Measurements from ENCODE around the gene LMAN1L.

Gene LMAN1L

GRCh38 chr15:74791007-74791406 is 21.6 kb upstream of the LMAN1L start:
- H3K4me3 ChIP-seq (ENCODE audit: low read depth, low read length) = peak overlapping the region; percentile 18
- TF ChIP-seq MAX (IDR thresholded peaks at IDR 0.05; ENCODE audit: low read depth, low read length) = no peak
- no peak for TF ChIP-seq POLR2A (IDR thresholded peaks at IDR 0.05; ENCODE audit: extremely low read depth, insufficient read length)
- DNase-seq (ENCODE audit: low read depth) = no peak

GRCh38 chr15:74791667-74792066 is 21.0 kb upstream of the LMAN1L start:
- DNase-seq (ENCODE audit: low read depth) = no peak
- H3K4me3 ChIP-seq (ENCODE audit: low read depth, low read length) = no peak overlapping the region
- TF ChIP-seq MYC (IDR thresholded peaks at IDR 0.05; ENCODE audit: low read depth, low read length) = no peak

- no peak for DNase-seq (ENCODE audit: low read depth)
- H3K4me3 ChIP-seq (ENCODE audit: low read depth, low read length) = no peak overlapping the region
- TF ChIP-seq MYC (IDR thresholded peaks at IDR 0.05; ENCODE audit: low read depth, low read length) (no peak), CTCF (IDR thresholded peaks at IDR 0.05; ENCODE audit: low read depth, low read length) (no peak), POLR2A (IDR thresholded peaks at IDR 0.05; ENCODE audit: extremely low read depth, insufficient read length) (no peak), MAX (IDR thresholded peaks at IDR 0.05; ENCODE audit: low read depth, low read length) (no peak)
Observed at GRCh38 chr15:74792227-74793016, 20.2 kb upstream of the LMAN1L start.

- peak; percentile 66 for DNase-seq (ENCODE audit: low read depth)
- H3K4me3 ChIP-seq (ENCODE audit: low read depth, low read length) = no peak overlapping the region
- no peak for TF ChIP-seq MYC (IDR thresholded peaks at IDR 0.05; ENCODE audit: low read depth, low read length)
- no peak for TF ChIP-seq POLR2A (IDR thresholded peaks at IDR 0.05; ENCODE audit: extremely low read depth, insufficient read length)
- TF ChIP-seq MAX (IDR thresholded peaks at IDR 0.05; ENCODE audit: low read depth, low read length) = 0 out of 2 replicates have a peak, but pooled peaks have one; percentile 24
- TF ChIP-seq CTCF (IDR thresholded peaks at IDR 0.05; ENCODE audit: low read depth, low read length) = peak; percentile 29
Observed at GRCh38 chr15:74793135-74794028, 19.3 kb upstream of the LMAN1L start.

GRCh38 chr15:74794248-74794969 is 18.2 kb upstream of the LMAN1L start:
- no peak for DNase-seq (ENCODE audit: low read depth)
- no peak overlapping the region for H3K4me3 ChIP-seq (ENCODE audit: low read depth, low read length)
- TF ChIP-seq CTCF (IDR thresholded peaks at IDR 0.05; ENCODE audit: low read depth, low read length) = no peak
- no peak for TF ChIP-seq MYC (IDR thresholded peaks at IDR 0.05; ENCODE audit: low read depth, low read length)
- no peak for TF ChIP-seq MAX (IDR thresholded peaks at IDR 0.05; ENCODE audit: low read depth, low read length)
- TF ChIP-seq POLR2A (IDR thresholded peaks at IDR 0.05; ENCODE audit: extremely low read depth, insufficient read length) = no peak

- TF ChIP-seq MYC (IDR thresholded peaks at IDR 0.05; ENCODE audit: low read depth, low read length) (no peak), MAX (IDR thresholded peaks at IDR 0.05; ENCODE audit: low read depth, low read length) (no peak), POLR2A (IDR thresholded peaks at IDR 0.05; ENCODE audit: extremely low read depth, insufficient read length) (no peak), CTCF (IDR thresholded peaks at IDR 0.05; ENCODE audit: low read depth, low read length) (no peak)
- no peak for DNase-seq (ENCODE audit: low read depth)
- no peak overlapping the region for H3K4me3 ChIP-seq (ENCODE audit: low read depth, low read length)
Observed at GRCh38 chr15:74794970-74795349, 17.7 kb upstream of the LMAN1L start.
